Measurements from ENCODE around the gene SLC35A4. TPM values are rescaled to one million over a fixed set of nuclear protein-coding genes. Genes with fewer than 3 reads are reported as not detected.

Gene SLC35A4
- total and polyA plus RNA-seq, 2 of the 13 experiments (the other 11 are each of a cell fraction or from before 2014, with no cell fraction given): 0.71 to 4.0 TPM

GRCh38 chr5:140569197-140569596, 4.6 kb downstream of the SLC35A4 start:
- H3K79me2 ChIP-seq (ENCODE audit: insufficient read depth, low read length): no peaks in the 10 kb centered on the region
- 52% methylated on average over 4 of the region's 4 CpGs for WGBS (ENCODE audit: low lambda C conversion rate)
- ChIA-PET CTCF (ENCODE audit: low intra/inter-chr PET ratio, low total read pairs) (no interaction called here), POLR2A (interaction anchor here (1.0 kb wide), 1 partner anchor 79 kb away, joined by 4 read pairs; the partner anchor contains the start of genes IK and NDUFA2)
- intact Hi-C loops (cut with micrococcal nuclease; ENCODE audit: unreplicated experiment) (no loop called here), in situ Hi-C loops (cut with HindIII; ENCODE audit: extremely low pct_ligation_motif_present, low pct_unique_long_range_greater_than_20kb) (loop anchor here (10.0 kb wide), 1 partner anchor 156 kb away; no protein-coding TSS in a partner anchor)
- H3K4me1 ChIP-seq (ENCODE audit: insufficient read depth, low read length): peaks cover 32% of the 10 kb centered on the region
- no peaks in the 10 kb centered on the region for H4K20me1 ChIP-seq (ENCODE audit: insufficient read depth, low read length)
- no peaks in the 10 kb centered on the region for H3K36me3 ChIP-seq (replicated peaks in 1 of 2; ENCODE audit: control insufficient read depth in 1 of 2, insufficient read depth in 2 of 2, low read length in 2 of 2)
- H3K4me2 ChIP-seq (ENCODE audit: low read depth, low read length): no peak overlapping the region
- BruUV-seq (replicated peaks): no TSS peak
- H3K27ac ChIP-seq (ENCODE audit: extremely low read length, insufficient read depth, low read length): no peak overlapping the region
- no peaks in the 10 kb centered on the region for H3K9me3 ChIP-seq (ENCODE audit: low read length)
- ATAC-seq (no peak), DNase-seq (ENCODE audit: low spot score) (no peak), FAIRE-seq (no peak)
- H2AFZ ChIP-seq (ENCODE audit: low read length): no peak overlapping the region
- TF ChIP-seq GPBP1L1 (CRISPR knock-in tag; IDR thresholded peaks at IDR 0.05) (no peak), ZNF10 (CRISPR knock-in tag; IDR thresholded peaks at IDR 0.05; ENCODE audit: borderline replicate concordance, low read depth) (no peak), PPARG (CRISPR knock-in tag; conservative IDR thresholded peaks at IDR 0.05) (no peak), ZSCAN22 (CRISPR knock-in tag; IDR thresholded peaks at IDR 0.05) (no peak), MXD3 (CRISPR knock-in tag; IDR thresholded peaks at IDR 0.05) (no peak), ZNF292 (CRISPR knock-in tag; IDR thresholded peaks at IDR 0.05; ENCODE audit: borderline replicate concordance, low read depth) (no peak), ZBTB4 (CRISPR knock-in tag; IDR thresholded peaks at IDR 0.05; ENCODE audit: borderline replicate concordance) (no peak), ZNF557 (CRISPR knock-in tag; IDR thresholded peaks at IDR 0.05) (no peak), ZNF33B (CRISPR knock-in tag; IDR thresholded peaks at IDR 0.05) (no peak), ZNF616 (CRISPR knock-in tag; IDR thresholded peaks at IDR 0.05; ENCODE audit: low read depth) (no peak)
- H3K4me3 ChIP-seq (replicated peaks in 1 of 3; ENCODE audit: insufficient read depth in 1 of 3, low read depth in 2 of 3, low read length in 3 of 3): no peak overlapping the region
- H3K9ac ChIP-seq (ENCODE audit: insufficient read depth, low read depth, low read length): no peak overlapping the region
- no peaks in the 10 kb centered on the region; a peak in 1 of 5 replicates for H3K27me3 ChIP-seq (ENCODE audit: control insufficient read depth in 1 of 2, insufficient read depth in 2 of 2, low read length in 2 of 2)

All from HepG2 (cell line).